GM12878 (cell line): ENCODE measurements around the gene LCN1. TPM values are rescaled to one million over a fixed set of nuclear protein-coding genes. Genes with fewer than 3 reads are reported as not detected.

Source experiments
- ATAC-seq: fragments of 200-7000 bp; cut with Tn5 transposase; 3 replicates; pipeline ENCODE4 v1.9.1; 2020; ENCODE audit warnings: mild to moderate bottlenecking, moderate library complexity
- BruUV-seq: library from RNA; stranded (reverse); fragments of 400-500 nt; replicated peaks from 2 replicates; lab custom pipeline; 2021; lab: Mats Ljungman, UMichigan
- CTCF ChIA-PET: fragments of 300-600 bp; sonication (Branson Sonifier 250); formaldehyde crosslinking; extraction: SDS; loops from one replicate; lab custom pipeline; 2021; ENCODE audit warnings: inconsistent platforms; lab: Yijun Ruan, JAX
- POLR2A ChIA-PET: fragments of 350-600 bp; formaldehyde crosslinking; extraction: SDS; loops from one replicate; lab custom pipeline; 2021; ENCODE audit warnings: inconsistent platforms; lab: Charles Lee
- RAD21 ChIA-PET: fragments of 300-600 bp; sonication (Branson Sonifier 250); formaldehyde crosslinking; loops from one replicate; lab custom pipeline; 2023; ENCODE audit warnings: antibody characterized with exemption; ENCODE audit not compliant: unreplicated experiment; lab: Charles Lee
- SMC1A ChIA-PET: fragments of 300-600 bp; sonication (Branson Sonifier 250); formaldehyde crosslinking; loops from one replicate; lab custom pipeline; 2023; ENCODE audit not compliant: unreplicated experiment, uncharacterized antibody; lab: Charles Lee
- DNase-seq: peaks from one replicate; pipeline ENCODE4 v3.0.0-alpha.2; 2011; ENCODE audit warnings: low read depth, low spot score
- FAIRE-seq: peaks from 3 replicates; lab custom pipeline; 2011; peaks lifted over from hg19 to GRCh38; lab: Jason Lieb, UNC
- H2AFZ ChIP-seq: 2 replicates; pipeline ENCODE4 v1.6.0; 2011; ENCODE audit warnings: low read depth, low read length, control low read depth; ENCODE audit not compliant: control insufficient read depth
- H3K27ac ChIP-seq: 2 replicates; pipeline ENCODE4 v1.5.1; 2011; ENCODE audit warnings: control low read depth; ENCODE audit not compliant: control insufficient read depth, insufficient read depth
- H3K27me3 ChIP-seq, 2 experiments: replicated peaks in 1 of 2; 2 replicates each; pipeline versions ENCODE4 v1.6.0 to v1.6.1; 2011; ENCODE audit warnings: low read length in 1 of 2; ENCODE audit not compliant: control insufficient read depth in 2 of 2, insufficient read depth in 2 of 2
- H3K36me3 ChIP-seq, 2 experiments: 2 replicates each; pipeline ENCODE4 v1.5.1; 2011; ENCODE audit warnings: low read length in 1 of 2; ENCODE audit not compliant: control insufficient read depth in 2 of 2, insufficient read depth in 2 of 2
- H3K4me1 ChIP-seq: 2 replicates; pipeline ENCODE4 v1.6.1; 2011; ENCODE audit warnings: mild to moderate bottlenecking, low read length, moderate library complexity, mixed read lengths; ENCODE audit not compliant: control insufficient read depth, insufficient read depth
- H3K4me2 ChIP-seq: 2 replicates; pipeline ENCODE4 v1.6.0; 2011; ENCODE audit warnings: control low read depth; ENCODE audit not compliant: control insufficient read depth, insufficient read depth
- H3K4me3 ChIP-seq: fragments of 200-600 bp; sonication (generic); 2 replicates; pipeline ENCODE4 v1.5.1; 2016
- H3K79me2 ChIP-seq: 2 replicates; pipeline ENCODE4 v1.6.0; 2011; ENCODE audit warnings: low read length; ENCODE audit not compliant: control insufficient read depth, insufficient read depth
- H3K9ac ChIP-seq: 2 replicates; pipeline ENCODE4 v1.8.0; 2011; ENCODE audit warnings: low read length, control low read depth, mixed read lengths; ENCODE audit not compliant: control insufficient read depth, insufficient read depth
- H3K9me3 ChIP-seq: replicated peaks from 3 replicates; pipeline ENCODE4 v1.5.1; 2011; ENCODE audit warnings: mild to moderate bottlenecking, low read length; ENCODE audit not compliant: control insufficient read depth, insufficient read depth
- H4K20me1 ChIP-seq: 2 replicates; pipeline ENCODE4 v1.6.0; 2011; ENCODE audit not compliant: control insufficient read depth, insufficient read depth
- BCLAF1 ChIP-seq: fragments of 450-650 bp; IDR thresholded peaks from 2 replicates; pipeline ENCODE4 v1.6.1; 2017; ENCODE audit warnings: antibody characterized with exemption, mild to moderate bottlenecking, moderate library complexity
- EP300 ChIP-seq, 2 experiments: fragments of 150-350 bp in 1 of 2; IDR thresholded peaks; 2 replicates each; pipeline ENCODE4 v1.6.1; 2011 to 2012; ENCODE audit warnings: low read depth in 2 of 2, low read length in 2 of 2, borderline replicate concordance in 1 of 2, improper control_type of control experiment in 1 of 2, inconsistent platforms in 1 of 2; ENCODE audit not compliant: control insufficient read depth in 1 of 2
- WRNIP1 ChIP-seq: IDR thresholded peaks from 2 replicates; pipeline ENCODE4 v1.6.1; 2011; ENCODE audit warnings: low read depth, low read length, improper control_type of control experiment, borderline replicate concordance
- WGBS: methylation state at CpG from one replicate; pipeline ENCODE4 v1.1.6; 2016; ENCODE audit warnings: low lambda C conversion rate; ENCODE audit not compliant: insufficient replicate concordance, insufficient coverage; ENCODE audit errors: missing lambda C conversion rate; 5-methylcytosine and 5-hydroxymethylcytosine counted together
- in situ Hi-C: fragments of 300-500 bp; cut with MboI; formaldehyde crosslinking; loops from 9 replicates; pipeline ENCODE4 v1.14.3; 2018; ENCODE audit warnings: mixed read lengths
- intact Hi-C: fragments of 100-400 bp; cut with micrococcal nuclease; formaldehyde crosslinking; loops from one replicate; pipeline ENCODE4 v1.14.2; 2022; ENCODE audit not compliant: unreplicated experiment
- polyA plus RNA-seq, 11 experiments: library from polyadenylated mRNA; depleted of rRNA in 4 of 11; unstranded in 6 of 11; stranded (reverse) in 5 of 11; fragments of >200 nt; fragmentation: Nextera tagmentation in 4 of 11; fragmentation: Illumina TruSeq in 1 of 11; extraction: Ambion mirVana in 4 of 11; extraction: Trizol in 1 of 11; gene quantifications; 1 replicate in 1 of 11; 2 replicates in 10 of 11; pipeline versions ENCODE4 v1.2.1 to v1.2.3, GENCODE V29; 2011 to 2016; ENCODE audit warnings: inconsistent platforms in 2 of 11, missing spikeins in 2 of 11, low read depth in 1 of 11
- total RNA-seq, 4 experiments: library from RNA; depleted of rRNA in 3 of 4; stranded (reverse); fragments of >200 nt in 3 of 4; fragmentation: Illumina TruSeq in 1 of 4; extraction: Trizol in 1 of 4; gene quantifications; 2 replicates each; pipeline versions ENCODE4 v1.2.1 to v1.2.3, GENCODE V29; 2013 to 2021

The LCN1 gene
- total and polyA plus RNA-seq, 10 of the 15 experiments (the other 5 are each of a cell fraction or from before 2014, with no cell fraction given): not detected

GRCh38 chr9:135482015-135482754 lies 39.1 kb upstream of the LCN1 start:
- no peak overlapping the region for H3K4me2 ChIP-seq
- no peaks in the 10 kb centered on the region; a peak in 1 of 4 replicates for H3K36me3 ChIP-seq
- H3K4me3 ChIP-seq: no peak overlapping the region
- no peak overlapping the region for H3K27ac ChIP-seq
- FAIRE-seq: no peak
- no peak for DNase-seq
- H3K4me1 ChIP-seq: no peaks in the 10 kb centered on the region
- H3K79me2 ChIP-seq: no peaks in the 10 kb centered on the region
- BruUV-seq: no TSS peak
- TF ChIP-seq BCLAF1: no peak
- TF ChIP-seq EP300 (IDR thresholded peaks at IDR 0.05; ENCODE audit: borderline replicate concordance in 1 of 2, control insufficient read depth in 1 of 2, low read depth in 2 of 2, low read length in 2 of 2): no peak
- 0 out of 2 replicates have a peak, but pooled peaks have one; percentile 55 for TF ChIP-seq WRNIP1
- no peak overlapping the region for H3K9ac ChIP-seq
- RAD21 ChIA-PET: no interaction called here
- WGBS: 29% methylated on average over 8 of the region's 8 CpGs
- no peaks in the 10 kb centered on the region for H4K20me1 ChIP-seq
- SMC1A ChIA-PET: no interaction called here
- in situ Hi-C loops: no loop called here
- CTCF ChIA-PET: no interaction called here
- no peaks in the 10 kb centered on the region for H3K9me3 ChIP-seq
- no peak overlapping the region for H2AFZ ChIP-seq
- POLR2A ChIA-PET: no interaction called here
- intact Hi-C loops: no loop called here
- peaks cover 0 to 8% of the 10 kb centered on the region in 2 experiments; a peak in 1 of 4 replicates for H3K27me3 ChIP-seq
- ATAC-seq: no peak
